ENCODE results near the gene FXYD5.

Gene FXYD5

DNA sequence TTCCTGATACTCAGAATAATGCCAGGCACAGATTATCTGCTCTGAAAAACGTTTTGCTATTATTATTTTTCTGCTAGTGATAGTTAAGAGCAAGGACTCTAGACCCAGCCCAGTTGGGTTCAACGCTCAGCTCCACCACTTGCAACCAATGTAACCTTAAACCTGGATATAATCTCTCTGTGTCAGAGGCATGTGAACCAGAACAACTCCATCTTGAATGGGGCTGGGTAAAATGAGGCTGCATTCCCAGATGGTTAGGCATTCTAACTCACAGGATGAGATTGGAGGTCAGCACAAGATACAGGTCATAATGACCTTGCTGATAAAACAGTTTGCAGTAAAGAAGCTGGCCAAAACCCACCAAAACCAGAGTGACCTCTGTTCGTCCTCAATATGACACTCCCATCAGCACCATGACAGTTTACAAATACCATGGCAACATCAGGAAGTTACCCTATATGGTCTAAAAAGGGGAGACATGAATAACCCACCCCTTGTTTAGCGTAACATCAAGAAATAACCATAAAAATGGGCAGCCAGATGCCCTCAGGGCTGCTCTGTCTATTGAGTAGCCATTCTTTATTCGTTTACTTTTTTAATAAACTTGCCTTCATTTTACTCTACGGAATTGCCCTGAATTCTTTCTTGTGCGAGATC, 60.4 kb downstream of the FXYD5 start:
- no peak for DNase-seq (ENCODE audit: low read depth)

DNA sequence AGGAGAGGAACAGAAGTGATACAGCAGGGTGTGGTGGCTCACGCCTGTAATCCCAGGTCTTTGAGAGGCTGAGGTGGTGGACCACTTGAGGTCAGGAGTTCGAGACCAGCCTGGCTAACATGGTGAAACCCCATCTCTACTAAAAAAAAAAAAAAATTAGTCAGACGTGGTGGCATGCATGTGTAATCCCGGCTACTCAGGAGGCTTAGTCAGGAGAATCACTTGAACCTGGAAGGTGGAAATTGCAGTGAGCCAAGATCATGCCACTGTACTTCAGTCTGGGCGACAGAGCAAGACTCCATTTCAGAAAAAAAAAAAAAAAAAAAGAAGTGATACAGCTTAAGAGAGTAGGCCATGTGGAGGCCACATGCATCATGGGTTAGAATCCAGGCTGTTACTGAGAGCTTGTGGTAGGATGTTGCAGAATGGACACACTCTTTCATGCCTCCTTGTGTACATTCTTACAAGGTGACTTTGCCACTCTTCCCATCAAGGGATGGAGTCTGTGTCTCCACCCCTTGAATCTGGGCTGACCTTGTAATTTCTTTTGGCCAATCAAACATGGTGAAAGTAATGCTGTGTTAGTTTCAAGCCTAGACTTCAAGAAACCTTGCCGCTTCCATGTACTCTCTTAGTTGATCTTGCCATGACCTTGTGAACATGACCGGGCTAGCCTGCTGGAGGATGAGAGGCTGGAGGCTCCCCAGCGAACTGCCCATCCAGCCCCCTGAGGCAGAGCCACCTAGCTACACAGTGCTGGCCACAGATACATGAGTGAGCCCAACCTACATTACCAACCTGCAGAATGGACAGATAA, 61.7 kb downstream of the FXYD5 start:
- DNase-seq (ENCODE audit: low read depth): no peak

- DNase-seq (ENCODE audit: low read depth): no peak
Observed at GRCh38 chr19:35216833-35217648, 62.5 kb downstream of the FXYD5 start.

DNA sequence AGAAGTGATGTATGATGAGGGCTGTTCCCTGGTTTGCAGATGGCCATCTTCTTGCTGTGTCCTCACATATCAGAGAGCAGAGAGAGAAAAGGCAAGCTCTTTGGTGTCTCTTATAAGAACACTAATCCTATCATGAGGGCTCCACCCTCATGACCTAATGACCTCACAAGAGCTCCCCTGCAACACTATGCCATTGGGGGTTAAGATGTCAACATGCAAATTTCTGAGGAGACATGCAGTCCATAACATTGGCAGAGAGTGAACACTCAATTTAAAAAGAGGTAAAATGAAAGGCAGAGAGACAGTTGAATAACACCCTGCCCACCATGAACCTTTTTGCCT, 63.1 kb downstream of the FXYD5 start:
- no peak for DNase-seq (ENCODE audit: low read depth)

DNA sequence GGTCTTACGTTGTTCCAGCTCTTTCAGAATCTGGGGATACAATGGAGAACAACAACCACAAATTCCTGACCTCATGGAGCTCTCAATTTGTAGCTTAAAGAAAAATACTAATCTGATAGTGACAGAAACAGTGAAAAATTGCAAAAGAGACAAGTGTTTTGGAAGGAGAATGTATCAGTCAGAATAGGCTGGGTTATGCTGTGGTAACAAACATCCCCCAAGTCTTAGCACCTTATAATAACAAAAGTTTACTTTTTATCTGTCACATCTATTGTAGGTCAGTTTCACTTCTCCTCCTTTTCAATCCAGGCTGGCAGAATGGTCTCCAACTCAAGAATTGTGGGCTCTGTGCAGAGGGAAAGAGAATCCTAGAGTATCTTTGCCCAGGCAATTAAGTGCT, 64.5 kb downstream of the FXYD5 start:
- DNase-seq (ENCODE audit: low read depth): no peak
